IMR-90 (cell line): ENCODE measurements around the gene SPHK1. TPM values are rescaled to one million over a fixed set of nuclear protein-coding genes. Genes with fewer than 3 reads are reported as not detected.

Experiments used
- RFX5 ChIP-seq: IDR thresholded peaks from 2 replicates; pipeline ENCODE4 v1.8.0; 2012; ENCODE audit warnings: low read depth, mild to moderate bottlenecking, low read length, moderate library complexity
- USF2 ChIP-seq: fragments of 150-350 bp; IDR thresholded peaks from 2 replicates; pipeline ENCODE4 v1.6.1; 2017; ENCODE audit warnings: mild to moderate bottlenecking, antibody characterized with exemption, low read length, low read depth
- polyA plus RNA-seq, 3 experiments: library from polyadenylated mRNA; depleted of rRNA; stranded (reverse); fragments of >200 nt; gene quantifications; 2 replicates each; pipeline ENCODE4 v1.2.3, GENCODE V29; 2012; ENCODE audit warnings: low replicate concordance in 1 of 3
- total RNA-seq: library from RNA; depleted of rRNA; stranded (reverse); fragments of >200 nt; gene quantifications from 2 replicates; pipeline ENCODE4 v1.2.3, GENCODE V29; 2012

Gene SPHK1
- total and polyA plus RNA-seq, 2 of the 4 experiments (the other 2 are of a cell fraction): 44.4 to 82.7 TPM

GRCh38 chr17:76382803-76383545 lies 1.4 kb upstream of the SPHK1 start (continued):
- TF ChIP-seq USF2 (peak; percentile 6; the same call in 1 of the 2 replicates), RFX5 (no peak)
